Activated T-helper 1 cell treated with anti-CD3 and anti-CD28 coated beads, Interleukin-12 subunit alpha, Interleukin-12 subunit beta, Interleukin-2, Interleukin-4 antibody, amounts not matched to agents 30 ng/mL and 10 ng/mL and 1 ng/mL, durations not matched to agents 14 hours and 24 hours and 36 hours (primary cell): ENCODE measurements around the gene RFX3. TPM values are rescaled to one million over a fixed set of nuclear protein-coding genes. Genes with fewer than 3 reads are reported as not detected.

Experiments
- DNase-seq: peaks from one replicate; pipeline ENCODE4 v3.0.0; 2021; ENCODE audit warnings: low spot score
- H3K27ac Mint-ChIP-seq: one replicate; pipeline ENCODE4 v1.8.0; 2021; ENCODE audit warnings: mild to moderate bottlenecking, mixed read lengths
- H3K27me3 Mint-ChIP-seq: one replicate; pipeline ENCODE4 v1.8.0; 2022; ENCODE audit warnings: mild to moderate bottlenecking, moderate library complexity, mixed read lengths; ENCODE audit not compliant: insufficient read depth
- H3K36me3 Mint-ChIP-seq: one replicate; pipeline ENCODE4 v1.8.0; 2021; ENCODE audit warnings: low read depth, mixed read lengths
- H3K4me1 Mint-ChIP-seq: one replicate; pipeline ENCODE4 v1.8.0; 2021; ENCODE audit warnings: low read depth, mixed read lengths
- H3K4me3 Mint-ChIP-seq: one replicate; pipeline ENCODE4 v1.8.0; 2021; ENCODE audit warnings: mild to moderate bottlenecking, moderate library complexity, mixed read lengths
- H3K9me3 Mint-ChIP-seq: one replicate; pipeline ENCODE4 v1.8.0; 2021; ENCODE audit warnings: mixed read lengths
- intact Hi-C: fragments of 100-400 bp; cut with micrococcal nuclease; formaldehyde crosslinking; loops from one replicate; pipeline ENCODE4 v1.15.1; 2024
- total RNA-seq: library from RNA; stranded (reverse); gene quantifications from 2 replicates; pipeline ENCODE4 v1.2.3, GENCODE V29; 2022

Gene RFX3
- total RNA-seq, 1 donor from 2014 or later: 11.3 TPM

GRCh38 chr9:3292311-3292710 lies 233.5 kb downstream of the RFX3 start:
- Mint-ChIP-seq H3K9me3 (peaks cover 6% of the 10 kb centered on the region), H3K36me3 (peaks cover 12% of the 10 kb centered on the region), H3K27me3 (no peaks in the 10 kb centered on the region), H3K4me1 (no peaks in the 10 kb centered on the region), H3K27ac (no peak overlapping the region), H3K4me3 (no peak overlapping the region)
- intact Hi-C loops: no loop called here
- no peak for DNase-seq

- Mint-ChIP-seq H3K27ac (no peak overlapping the region), H3K36me3 (peaks cover 12% of the 10 kb centered on the region), H3K9me3 (peaks cover 7% of the 10 kb centered on the region), H3K27me3 (no peaks in the 10 kb centered on the region), H3K4me3 (no peak overlapping the region), H3K4me1 (no peaks in the 10 kb centered on the region)
- no peak for DNase-seq
- intact Hi-C loops: no loop called here
Observed at GRCh38 chr9:3290231-3290840, 235.5 kb downstream of the RFX3 start.

- no peak overlapping the region for H3K4me3 Mint-ChIP-seq
- H3K9me3 Mint-ChIP-seq: peaks cover 7% of the 10 kb centered on the region
- no peaks in the 10 kb centered on the region for H3K27me3 Mint-ChIP-seq
- intact Hi-C loops: no loop called here
- DNase-seq: no peak
- H3K36me3 Mint-ChIP-seq: peaks cover 12% of the 10 kb centered on the region
- H3K27ac Mint-ChIP-seq: no peak overlapping the region
- H3K4me1 Mint-ChIP-seq: no peaks in the 10 kb centered on the region
Observed at GRCh38 chr9:3288686-3289085, 237.1 kb downstream of the RFX3 start.

- no peak for DNase-seq
- no peaks in the 10 kb centered on the region for H3K27me3 Mint-ChIP-seq
- no peak overlapping the region for H3K27ac Mint-ChIP-seq
- H3K36me3 Mint-ChIP-seq: peaks cover 7% of the 10 kb centered on the region
- intact Hi-C loops: no loop called here
- H3K9me3 Mint-ChIP-seq: peaks cover 7% of the 10 kb centered on the region
- H3K4me3 Mint-ChIP-seq: no peak overlapping the region
- H3K4me1 Mint-ChIP-seq: no peaks in the 10 kb centered on the region
Observed at GRCh38 chr9:3285365-3286161, 240.2 kb downstream of the RFX3 start.

- DNase-seq: no peak
- Mint-ChIP-seq H3K4me3 (no peak overlapping the region), H3K9me3 (peaks cover 1% of the 10 kb centered on the region), H3K36me3 (peaks cover under 1% of the 10 kb centered on the region), H3K4me1 (no peaks in the 10 kb centered on the region), H3K27ac (no peak overlapping the region), H3K27me3 (no peaks in the 10 kb centered on the region)
- intact Hi-C loops: no loop called here
Observed at GRCh38 chr9:3282365-3282764, 243.4 kb downstream of the RFX3 start.

- H3K36me3 Mint-ChIP-seq: no peaks in the 10 kb centered on the region
- H3K27ac Mint-ChIP-seq: no peak overlapping the region
- H3K4me3 Mint-ChIP-seq: no peak overlapping the region
- H3K4me1 Mint-ChIP-seq: no peaks in the 10 kb centered on the region
- H3K9me3 Mint-ChIP-seq: no peaks in the 10 kb centered on the region
- intact Hi-C loops: no loop called here
- DNase-seq: no peak
- no peaks in the 10 kb centered on the region for H3K27me3 Mint-ChIP-seq
Observed at GRCh38 chr9:3281399-3281798, 244.4 kb downstream of the RFX3 start.

GRCh38 chr9:3277200-3277599 lies 248.6 kb downstream of the RFX3 start:
- no peaks in the 10 kb centered on the region for H3K36me3 Mint-ChIP-seq
- no peak for DNase-seq
- no peaks in the 10 kb centered on the region for H3K9me3 Mint-ChIP-seq
- intact Hi-C loops: no loop called here
- H3K27ac Mint-ChIP-seq: no peak overlapping the region
- no peak overlapping the region for H3K4me3 Mint-ChIP-seq
- H3K27me3 Mint-ChIP-seq: no peaks in the 10 kb centered on the region
- H3K4me1 Mint-ChIP-seq: no peaks in the 10 kb centered on the region

GRCh38 chr9:3271581-3271980 lies 254.2 kb downstream of the RFX3 start:
- intact Hi-C loops: no loop called here
- Mint-ChIP-seq H3K36me3 (peaks cover 4% of the 10 kb centered on the region), H3K4me3 (no peak overlapping the region), H3K9me3 (no peaks in the 10 kb centered on the region), H3K27ac (no peak overlapping the region), H3K4me1 (no peaks in the 10 kb centered on the region), H3K27me3 (no peaks in the 10 kb centered on the region)
- no peak for DNase-seq

GRCh38 chr9:3271157-3271556 lies 254.6 kb downstream of the RFX3 start:
- no peak overlapping the region for H3K4me3 Mint-ChIP-seq
- H3K27ac Mint-ChIP-seq: no peak overlapping the region
- H3K27me3 Mint-ChIP-seq: no peaks in the 10 kb centered on the region
- H3K9me3 Mint-ChIP-seq: no peaks in the 10 kb centered on the region
- intact Hi-C loops: no loop called here
- H3K4me1 Mint-ChIP-seq: no peaks in the 10 kb centered on the region
- DNase-seq: no peak
- peaks cover 4% of the 10 kb centered on the region for H3K36me3 Mint-ChIP-seq

GRCh38 chr9:3268223-3268622 lies 257.6 kb downstream of the RFX3 start:
- intact Hi-C loops: no loop called here
- H3K27ac Mint-ChIP-seq: no peak overlapping the region
- no peaks in the 10 kb centered on the region for H3K27me3 Mint-ChIP-seq
- H3K9me3 Mint-ChIP-seq: no peaks in the 10 kb centered on the region
- no peak for DNase-seq
- H3K4me3 Mint-ChIP-seq: no peak overlapping the region
- peaks cover 6% of the 10 kb centered on the region for H3K36me3 Mint-ChIP-seq
- no peaks in the 10 kb centered on the region for H3K4me1 Mint-ChIP-seq

- DNase-seq: no peak
- no peak overlapping the region for H3K4me3 Mint-ChIP-seq
- H3K36me3 Mint-ChIP-seq: peaks cover 2% of the 10 kb centered on the region
- H3K27ac Mint-ChIP-seq: no peak overlapping the region
- H3K27me3 Mint-ChIP-seq: no peaks in the 10 kb centered on the region
- intact Hi-C loops: no loop called here
- no peaks in the 10 kb centered on the region for H3K9me3 Mint-ChIP-seq
- no peaks in the 10 kb centered on the region for H3K4me1 Mint-ChIP-seq
Observed at GRCh38 chr9:3263698-3264097, 262.1 kb downstream of the RFX3 start.

GRCh38 chr9:3262826-3263529 lies 262.8 kb downstream of the RFX3 start:
- Mint-ChIP-seq H3K27ac (no peak overlapping the region), H3K27me3 (no peaks in the 10 kb centered on the region), H3K4me3 (no peak overlapping the region), H3K9me3 (no peaks in the 10 kb centered on the region), H3K36me3 (peaks cover 2% of the 10 kb centered on the region), H3K4me1 (peaks cover 3% of the 10 kb centered on the region)
- no peak for DNase-seq
- intact Hi-C loops: no loop called here

GRCh38 chr9:3261484-3261883 lies 264.3 kb downstream of the RFX3 start:
- Mint-ChIP-seq H3K27me3 (no peaks in the 10 kb centered on the region), H3K4me3 (no peak overlapping the region), H3K9me3 (no peaks in the 10 kb centered on the region), H3K4me1 (peaks cover 16% of the 10 kb centered on the region), H3K36me3 (peaks cover 3% of the 10 kb centered on the region), H3K27ac (no peak overlapping the region)
- DNase-seq: no peak
- intact Hi-C loops: no loop called here
